Neural progenitor cell (in vitro differentiated cells): ENCODE data around the gene EIF3M. TPM values are rescaled to one million over a fixed set of nuclear protein-coding genes. Genes with fewer than 3 reads are reported as not detected.

Experiments
- DNase-seq: peaks from one replicate; pipeline ENCODE4 v3.0.0-alpha.2; 2016; ENCODE audit warnings: low spot score
- H2AFZ ChIP-seq: fragments of 200-600 bp; sonication (generic); replicated peaks from 2 replicates; pipeline ENCODE4 v1.6.1; 2016; ENCODE audit warnings: antibody characterized with exemption
- H3F3A ChIP-seq: fragments of 200-600 bp; sonication (generic); 2 replicates; pipeline ENCODE4 v1.6.1; 2016; ENCODE audit warnings: antibody characterized with exemption, low read depth
- H3K27ac ChIP-seq: fragments of 200-600 bp; sonication (generic); 2 replicates; pipeline ENCODE4 v1.5.1; 2016; ENCODE audit warnings: mild to moderate bottlenecking
- H3K27me3 ChIP-seq: fragments of 200-600 bp; sonication (generic); 2 replicates; pipeline ENCODE4 v1.6.1; 2016; ENCODE audit warnings: mild to moderate bottlenecking, moderate library complexity
- H3K36me3 ChIP-seq: fragments of 200-600 bp; sonication (generic); 2 replicates; pipeline ENCODE4 v1.5.1; 2016
- H3K4me1 ChIP-seq: fragments of 200-600 bp; sonication (generic); 2 replicates; pipeline ENCODE4 v1.6.1; 2016; ENCODE audit warnings: mixed run types
- H3K4me2 ChIP-seq: fragments of 200-600 bp; sonication (generic); 2 replicates; pipeline ENCODE4 v1.6.1; 2016
- H3K4me3 ChIP-seq: fragments of 200-600 bp; sonication (generic); 2 replicates; pipeline ENCODE4 v1.5.1; 2016
- H3K79me2 ChIP-seq: fragments of 200-600 bp; sonication (generic); 2 replicates; pipeline ENCODE4 v1.6.1; 2016; ENCODE audit warnings: low read depth
- H3K9ac ChIP-seq: fragments of 200-600 bp; sonication (generic); 2 replicates; pipeline ENCODE4 v1.6.1; 2016
- H3K9me3 ChIP-seq: fragments of 200-600 bp; sonication (generic); 2 replicates; pipeline ENCODE4 v1.5.1; 2016; ENCODE audit warnings: low read depth
- H4K20me1 ChIP-seq: fragments of 200-600 bp; sonication (generic); 2 replicates; pipeline ENCODE4 v1.6.1; 2016; ENCODE audit warnings: low read depth
- H3K27ac Mint-ChIP-seq: 3 replicates; pipeline ENCODE4 v1.8.0; 2021; ENCODE audit warnings: mixed read lengths
- H3K27me3 Mint-ChIP-seq: 2 replicates; pipeline ENCODE4 v1.8.0; 2022; ENCODE audit warnings: low read depth, mild to moderate bottlenecking, inconsistent platforms, moderate library complexity, mixed read lengths; ENCODE audit not compliant: insufficient read depth
- H3K36me3 Mint-ChIP-seq: 3 replicates; pipeline ENCODE4 v1.8.0; 2021; ENCODE audit warnings: mixed read lengths
- H3K4me1 Mint-ChIP-seq: 3 replicates; pipeline ENCODE4 v1.8.0; 2021; ENCODE audit warnings: mixed read lengths
- H3K4me3 Mint-ChIP-seq: 3 replicates; pipeline ENCODE4 v1.8.0; 2021; ENCODE audit warnings: mild to moderate bottlenecking, moderate library complexity, mixed read lengths
- H3K9me3 Mint-ChIP-seq: 3 replicates; pipeline ENCODE4 v1.8.0; 2020; ENCODE audit warnings: mixed read lengths
- CTCF ChIP-seq: fragments of 200-600 bp; sonication (generic); IDR thresholded peaks from 2 replicates; pipeline ENCODE4 v1.5.1; 2017; ENCODE audit warnings: antibody characterized with exemption, mild to moderate bottlenecking
- EZH2 ChIP-seq: fragments of 200-600 bp; sonication (generic); IDR thresholded peaks from 2 replicates; pipeline ENCODE4 v1.6.1; 2017; ENCODE audit warnings: antibody characterized with exemption, mild to moderate bottlenecking, moderate library complexity
- EZH2phosphoT487 ChIP-seq: fragments of 200-600 bp; sonication (generic); IDR thresholded peaks from 2 replicates; pipeline ENCODE4 v1.6.1; 2017; ENCODE audit warnings: antibody characterized with exemption
- total RNA-seq: library from RNA; depleted of rRNA; stranded (reverse); fragments of >200 nt; gene quantifications from 2 replicates; pipeline ENCODE4 v1.2.3, GENCODE V29; 2015; ENCODE audit warnings: low replicate concordance

The EIF3M gene
- total RNA-seq: 640 and 1,051 TPM in 2 replicates

GRCh38 chr11:32583459-32584271, at the start of gene EIF3M:
Gene EIF3M (plus strand): TSS chr11:32583831. CDS start chr11:32583888, 57 bp downstream.
- peak; percentile 97 for DNase-seq
- H3K9ac ChIP-seq: peak within 1 kb of the TSS; percentile 88
- peaks cover 51% of the 10 kb centered on the region for H3K79me2 ChIP-seq
- no peaks in the 10 kb centered on the region for H3K27me3 ChIP-seq
- peaks cover 10% of the 10 kb centered on the region for H3K4me1 ChIP-seq
- peak within 1 kb of the TSS; percentile 96 for H3K27ac Mint-ChIP-seq
- peaks cover 2% of the 10 kb centered on the region for H3K9me3 Mint-ChIP-seq
- peak within 1 kb of the TSS; percentile 99 for H3K4me3 ChIP-seq
- peak within 1 kb of the TSS; percentile 71 for H3K27ac ChIP-seq
- peaks cover 5% of the 10 kb centered on the region for H3K36me3 Mint-ChIP-seq
- H3K4me2 ChIP-seq: peak within 1 kb of the TSS; percentile 84
- H3K36me3 ChIP-seq: peaks cover 8% of the 10 kb centered on the region
- H2AFZ ChIP-seq: peak within 1 kb of the TSS; percentile 97
- TF ChIP-seq EZH2: peak; percentile 12
- no peak for TF ChIP-seq CTCF
- H4K20me1 ChIP-seq: peaks cover 43% of the 10 kb centered on the region
- peaks cover 15% of the 10 kb centered on the region for H3K4me1 Mint-ChIP-seq
- no peaks in the 10 kb centered on the region for H3K9me3 ChIP-seq
- H3F3A ChIP-seq: no peaks in the 10 kb centered on the region
- H3K27me3 Mint-ChIP-seq: no peaks in the 10 kb centered on the region
- peak within 1 kb of the TSS; percentile 99 for H3K4me3 Mint-ChIP-seq

- Mint-ChIP-seq H3K9me3 (peaks cover 2% of the 10 kb centered on the region), H3K4me3 (no peak overlapping the region), H3K4me1 (no peaks in the 10 kb centered on the region), H3K27ac (no peak overlapping the region), H3K36me3 (no peaks in the 10 kb centered on the region), H3K27me3 (peaks cover 2% of the 10 kb centered on the region)
- Histone ChIP-seq H3K4me3 (no peak overlapping the region), H3K9ac (no peak overlapping the region), H4K20me1 (no peaks in the 10 kb centered on the region), H3K4me1 (no peaks in the 10 kb centered on the region), H3K4me2 (no peak overlapping the region), H3K27me3 (no peaks in the 10 kb centered on the region), H3K9me3 (no peaks in the 10 kb centered on the region), H3K79me2 (no peaks in the 10 kb centered on the region), H2AFZ (no peak overlapping the region), H3K36me3 (no peaks in the 10 kb centered on the region), H3F3A (no peaks in the 10 kb centered on the region), H3K27ac (no peak overlapping the region)
- no peak for DNase-seq
- TF ChIP-seq CTCF: no peak
- no peak for TF ChIP-seq EZH2
- no peak for TF ChIP-seq EZH2phosphoT487
These were observed 44.8 kb upstream of the EIF3M start for GRCh38 chr11:32538804-32539203.

GRCh38 chr11:32549611-32550187, 33.9 kb upstream of the EIF3M start:
- Histone ChIP-seq H2AFZ (no peak overlapping the region), H3K79me2 (no peaks in the 10 kb centered on the region), H3K4me2 (no peak overlapping the region), H3K36me3 (no peaks in the 10 kb centered on the region), H3K27me3 (no peaks in the 10 kb centered on the region), H3F3A (no peaks in the 10 kb centered on the region), H4K20me1 (no peaks in the 10 kb centered on the region), H3K9ac (no peak overlapping the region), H3K9me3 (no peaks in the 10 kb centered on the region), H3K4me1 (no peaks in the 10 kb centered on the region), H3K27ac (no peak overlapping the region), H3K4me3 (no peak overlapping the region)
- no peaks in the 10 kb centered on the region for H3K4me1 Mint-ChIP-seq
- H3K4me3 Mint-ChIP-seq: no peak overlapping the region
- H3K27ac Mint-ChIP-seq: no peak overlapping the region
- H3K9me3 Mint-ChIP-seq: peaks cover 2% of the 10 kb centered on the region
- TF ChIP-seq EZH2: no peak
- TF ChIP-seq CTCF: no peak
- no peak for TF ChIP-seq EZH2phosphoT487
- H3K36me3 Mint-ChIP-seq: no peaks in the 10 kb centered on the region
- DNase-seq: no peak
- peaks cover 2% of the 10 kb centered on the region for H3K27me3 Mint-ChIP-seq
